Renal pelvis (tissue), 4 donors: ENCODE data around the gene MAX. TPM values are rescaled to one million over a fixed set of nuclear protein-coding genes. Genes with fewer than 3 reads are reported as not detected.
"Not testable (repeated sequence)": the region's sequence is repeated elsewhere in the genome, so short reads cannot be mapped to it uniquely, and the experiment has no call there.

Experiments
- DNase-seq: peaks from one replicate; pipeline ENCODE4 v3.0.0-alpha.2; 2013
- polyA plus RNA-seq, 3 donors: library from polyadenylated mRNA; unstranded; fragments of 120-200 nt; gene quantifications; one replicate each; pipeline ENCODE4 v1.2.1, GENCODE V29; 2013; ENCODE audit not compliant: insufficient read length in 3 of 3

The MAX gene
- polyA plus RNA-seq, 3 donors = 53.6 to 61.6 (median 58.5) TPM

- DNase-seq = no peak
Observed at GRCh38 chr14:65042731-65043372, 59.5 kb downstream of the MAX start.

DNA sequence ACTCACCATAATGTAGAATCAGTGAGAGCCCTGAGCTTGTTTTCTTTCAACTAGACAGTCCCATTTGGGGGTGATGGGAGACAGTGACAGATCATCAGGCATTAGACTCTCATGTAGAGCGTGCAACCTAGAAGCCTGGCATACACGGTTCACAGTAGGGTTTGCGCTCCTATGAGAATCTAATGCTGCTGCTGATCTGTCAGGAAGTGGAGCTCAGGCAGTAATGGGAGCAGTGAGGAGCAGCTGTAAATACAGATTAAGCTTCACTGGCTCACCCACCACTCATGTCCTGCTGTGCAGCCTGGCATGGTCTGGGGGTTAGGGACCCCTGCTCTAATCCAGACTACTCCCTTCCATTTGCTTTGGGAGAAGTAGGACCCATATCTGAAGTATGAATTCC lies 60.0 kb downstream of the MAX start:
- no peak for DNase-seq

DNA sequence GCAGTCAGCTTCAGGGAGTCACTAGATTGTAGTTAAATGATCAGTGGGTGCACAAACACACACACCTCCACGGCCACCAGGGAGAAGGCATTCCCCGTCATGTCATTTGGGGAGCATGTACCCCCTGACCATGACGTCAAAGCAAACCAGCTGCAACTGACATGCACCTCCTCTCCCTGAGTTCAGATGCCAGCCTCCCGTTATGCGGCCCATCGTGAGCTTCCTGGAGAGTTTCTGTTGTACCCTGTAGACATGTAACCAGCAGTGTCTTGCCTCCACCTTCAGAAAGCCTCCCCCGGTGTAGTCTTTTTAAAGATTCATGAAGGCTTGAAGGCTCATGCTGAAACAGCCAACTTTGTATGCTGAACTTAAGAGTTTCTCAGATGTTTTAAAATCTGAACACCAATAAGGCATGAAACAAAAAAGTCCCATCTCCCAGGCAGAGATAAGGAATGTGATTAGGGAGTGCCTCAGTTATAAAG lies 60.8 kb downstream of the MAX start:
- DNase-seq = no peak

DNA sequence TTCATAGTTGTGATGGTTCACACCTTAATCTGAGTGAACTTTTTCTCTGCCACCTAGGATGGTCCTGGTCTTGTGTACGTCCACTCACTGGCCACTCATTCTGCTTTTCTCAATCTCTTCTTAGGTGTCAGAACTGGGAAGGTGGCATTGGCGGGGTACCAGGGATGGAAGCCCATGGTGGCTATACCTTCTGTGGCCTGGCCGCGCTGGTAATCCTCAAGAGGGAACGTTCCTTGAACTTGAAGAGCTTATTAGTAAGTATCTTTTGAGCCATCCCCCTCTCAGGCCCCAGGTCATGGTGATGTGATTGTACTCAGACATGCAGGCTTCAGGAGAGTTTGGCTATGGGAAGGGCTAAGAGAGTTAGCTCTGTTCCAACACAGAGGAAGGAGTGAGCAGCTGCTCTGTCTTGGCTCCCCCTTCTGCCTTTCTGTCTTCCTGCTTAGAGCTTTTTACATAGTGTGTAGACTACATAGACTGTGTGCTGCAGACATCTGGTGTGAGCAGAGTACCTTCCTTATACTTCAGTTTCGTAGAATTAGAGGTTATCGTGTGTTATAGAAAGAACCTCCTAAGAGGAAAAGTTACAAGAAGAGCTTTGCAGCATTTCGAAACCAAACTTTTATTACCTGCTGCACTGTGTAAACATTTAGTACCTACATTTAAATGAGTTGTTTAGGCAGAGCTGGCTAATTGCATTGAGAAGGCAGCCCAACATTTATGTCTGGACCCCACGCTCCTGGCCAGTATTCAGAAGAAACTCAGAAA lies 61.5 kb downstream of the MAX start:
- DNase-seq = no peak

- no peak for DNase-seq
Observed at GRCh38 chr14:65038966-65039365, 63.4 kb downstream of the MAX start.

- no peak for DNase-seq
Observed at GRCh38 chr14:65035049-65035448, 67.3 kb downstream of the MAX start.

GRCh38 chr14:65034021-65034420 lies 68.3 kb downstream of the MAX start:
- no peak for DNase-seq

DNA sequence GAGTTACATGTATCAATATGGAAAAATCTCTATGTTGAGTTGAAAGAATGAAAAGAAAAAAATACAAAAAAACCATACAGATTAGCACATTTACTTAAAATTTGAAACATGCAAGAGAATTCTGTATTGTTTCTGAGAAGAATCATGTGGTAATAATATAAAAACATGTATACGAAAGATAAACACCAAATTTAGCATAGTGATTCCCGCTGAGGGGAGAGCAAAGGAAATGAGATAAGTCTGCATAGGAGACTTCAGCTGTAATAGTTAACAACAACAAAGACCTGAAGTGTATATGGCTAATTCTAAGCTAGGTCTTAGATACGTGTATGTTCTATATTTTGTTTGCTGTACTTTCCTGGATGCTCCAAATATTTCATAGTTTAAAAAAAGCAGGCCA lies 69.1 kb downstream of the MAX start:
- DNase-seq = no peak

GRCh38 chr14:65032319-65032718 lies 70.0 kb downstream of the MAX start:
- DNase-seq = no peak

DNA sequence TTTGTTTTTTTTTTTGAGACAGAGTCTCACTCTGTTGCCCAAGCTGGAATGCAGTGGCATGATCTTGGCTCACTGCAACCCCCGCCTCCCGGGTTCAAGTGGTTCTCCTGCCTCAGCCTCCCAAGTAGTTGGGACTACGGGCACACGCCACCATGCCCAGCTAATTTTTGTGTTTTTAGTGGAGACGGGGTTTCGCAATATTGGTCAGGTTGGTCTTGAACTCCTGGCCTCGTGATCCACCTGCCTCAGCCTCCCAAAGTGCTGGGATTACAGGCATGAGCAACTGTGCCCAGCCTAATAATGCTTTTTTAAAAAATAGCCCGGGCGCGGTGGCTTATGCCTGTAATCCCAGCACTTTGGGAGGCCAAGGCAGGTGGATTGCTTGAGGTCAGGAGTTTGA lies 71.0 kb downstream of the MAX start:
- not testable (repeated sequence) for DNase-seq

DNA sequence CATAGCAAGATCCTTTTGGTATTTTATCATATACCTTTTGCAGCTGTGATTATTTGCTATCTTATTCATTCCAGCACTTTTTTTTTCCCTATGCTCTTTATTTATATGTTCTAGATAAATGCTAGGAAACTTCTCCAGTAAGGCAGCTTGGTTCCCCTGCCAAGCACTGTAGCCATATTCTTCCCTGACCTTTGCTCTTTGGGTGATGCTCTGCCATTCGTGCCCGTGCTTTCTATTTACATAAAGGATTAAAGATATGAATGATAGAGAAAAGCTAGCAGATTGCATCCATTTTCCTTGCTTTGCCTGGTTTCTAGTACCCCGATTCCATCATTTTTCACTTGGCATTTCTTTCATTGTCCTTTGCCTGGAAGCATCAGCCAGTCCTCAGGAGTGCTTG lies 73.4 kb downstream of the MAX start:
- DNase-seq = no peak

DNA sequence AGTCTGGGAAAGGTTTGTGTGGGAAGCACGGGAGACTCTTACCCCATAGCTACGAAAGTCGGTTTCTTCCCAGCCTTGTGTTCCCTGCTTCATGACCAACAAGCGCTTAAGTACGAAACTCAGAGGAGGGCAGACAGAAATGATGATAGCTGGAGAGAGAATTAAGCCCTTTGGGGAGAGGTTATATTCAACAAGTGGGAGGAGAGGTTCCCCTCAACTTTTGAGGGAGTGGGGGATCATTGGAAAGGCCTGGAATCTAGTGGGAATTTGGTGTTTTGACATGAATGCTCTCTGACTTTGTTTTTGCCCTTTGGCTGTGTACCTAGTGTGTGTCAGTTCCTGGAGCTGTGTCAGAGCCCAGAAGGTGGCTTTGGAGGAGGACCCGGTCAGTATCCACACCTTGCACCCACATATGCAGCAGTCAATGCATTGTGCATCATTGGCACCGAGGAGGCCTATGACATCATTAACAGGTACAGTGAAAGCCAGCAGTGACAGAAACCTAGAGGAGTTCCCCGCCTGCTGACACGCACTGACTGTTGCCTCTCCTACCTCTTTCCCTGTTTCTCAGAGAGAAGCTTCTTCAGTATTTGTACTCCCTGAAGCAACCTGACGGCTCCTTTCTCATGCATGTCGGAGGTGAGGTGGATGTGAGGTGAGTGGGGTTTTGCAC lies 75.1 kb downstream of the MAX start:
- no peak for DNase-seq

DNA sequence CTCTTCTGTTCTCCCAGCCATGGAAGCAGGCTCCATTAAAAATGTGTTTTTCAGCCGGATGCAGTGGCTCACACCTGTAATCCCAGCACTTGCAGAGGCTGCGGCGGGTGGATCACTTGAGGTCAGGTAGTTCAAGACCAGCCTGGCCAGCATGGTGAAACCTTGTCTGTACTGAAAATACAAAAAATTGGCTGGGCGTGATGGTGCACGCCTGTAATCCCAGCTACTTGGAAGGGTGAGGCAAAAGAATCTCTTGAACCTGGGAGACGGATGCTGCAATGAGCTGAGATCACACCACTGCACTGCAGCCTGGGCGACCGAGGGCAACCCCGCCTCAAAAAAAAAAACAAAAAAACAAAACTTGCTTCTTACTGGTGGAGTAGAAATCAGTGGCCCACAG lies 75.8 kb downstream of the MAX start:
- no peak for DNase-seq

GRCh38 chr14:65025818-65026217 lies 76.5 kb downstream of the MAX start:
- DNase-seq = no peak

Other genes with a start within 250 kb of the MAX start
- 10 to 100 TPM; 15.5 to 18.8 (median 16.2) TPM for gene SPTB, start 222.6 kb downstream of the MAX start, polyA plus RNA-seq
- gene CHURC1, start 188.1 kb downstream of the MAX start, polyA plus RNA-seq = 10 to 100 TPM; 50.4 to 51.6 (median 51.0) TPM
- 1 to 10 TPM; 1.1 to 2.2 (median 1.1) TPM for gene GPX2, start 159.8 kb downstream of the MAX start, polyA plus RNA-seq
- gene RAB15, start 130.2 kb downstream of the MAX start, polyA plus RNA-seq = 10 to 100 TPM; 23.9 to 25.3 (median 24.3) TPM
- 10 to 100 TPM; 31.2 to 37.7 (median 36.7) TPM for gene FNTB, start 115.6 kb downstream of the MAX start, polyA plus RNA-seq